Keratinocyte (primary cell): ENCODE data around the gene CRACR2A. TPM values are rescaled to one million over a fixed set of nuclear protein-coding genes. Genes with fewer than 3 reads are reported as not detected.

Experiments
- DNase-seq: peaks from one replicate; pipeline ENCODE4 v3.0.0-alpha.2; 2011; ENCODE audit warnings: low read depth, missing footprints, low spot score
- FAIRE-seq: peaks from 2 replicates; lab custom pipeline; 2011; peaks lifted over from hg19 to GRCh38; lab: Jason Lieb, UNC
- H2AFZ ChIP-seq: 2 replicates; pipeline ENCODE4 v1.6.0; 2012; ENCODE audit warnings: low read length, control low read depth, inconsistent platforms; ENCODE audit not compliant: control insufficient read depth
- H3K27ac ChIP-seq: 2 replicates; pipeline ENCODE4 v1.5.1; 2011; ENCODE audit warnings: low read length; ENCODE audit not compliant: control insufficient read depth, insufficient read depth
- H3K27me3 ChIP-seq: 3 replicates; pipeline ENCODE4 v1.6.0; 2011; ENCODE audit warnings: low read length; ENCODE audit not compliant: control insufficient read depth, insufficient read depth; ENCODE audit errors: extremely low read depth
- H3K36me3 ChIP-seq, 2 experiments: 2 replicates in 1 of 2; 3 replicates in 1 of 2; pipeline ENCODE4 v1.5.1; 2011; ENCODE audit warnings: low read length in 2 of 2, mild to moderate bottlenecking in 1 of 2; ENCODE audit not compliant: control insufficient read depth in 2 of 2, insufficient read depth in 2 of 2; ENCODE audit errors: extremely low read depth in 1 of 2
- H3K4me1 ChIP-seq: 3 replicates; pipeline ENCODE4 v1.5.1; 2011; ENCODE audit warnings: low read length; ENCODE audit not compliant: control insufficient read depth, insufficient read depth; ENCODE audit errors: extremely low read depth
- H3K4me2 ChIP-seq: 3 replicates; pipeline ENCODE4 v1.6.0; 2011; ENCODE audit warnings: low read depth, low read length; ENCODE audit not compliant: control insufficient read depth, insufficient read depth; ENCODE audit errors: extremely low read depth
- H3K4me3 ChIP-seq, 3 experiments: fragments of 200-600 bp in 1 of 3; sonication (generic) in 1 of 3; 2 replicates in 2 of 3; 3 replicates in 1 of 3; pipeline ENCODE4 v1.5.1; 2011 to 2016; ENCODE audit warnings: low read length in 3 of 3, mild to moderate bottlenecking in 3 of 3, control low read depth in 2 of 3, inconsistent platforms in 1 of 3, low read depth in 1 of 3, mixed read lengths in 1 of 3, mixed run types in 1 of 3, moderate library complexity in 1 of 3; ENCODE audit not compliant: control insufficient read depth in 2 of 3, insufficient read depth in 2 of 3; ENCODE audit errors: extremely low read depth in 1 of 3
- H3K79me2 ChIP-seq: 2 replicates; pipeline ENCODE4 v1.6.0; 2012; ENCODE audit warnings: low read length; ENCODE audit not compliant: control insufficient read depth, insufficient read depth
- H3K9ac ChIP-seq: 3 replicates; pipeline ENCODE4 v1.6.0; 2011; ENCODE audit warnings: low read length; ENCODE audit not compliant: control insufficient read depth, insufficient read depth; ENCODE audit errors: extremely low read depth
- H3K9me1 ChIP-seq: 3 replicates; pipeline ENCODE4 v1.6.0; 2011; ENCODE audit warnings: low read length; ENCODE audit not compliant: control insufficient read depth, insufficient read depth; ENCODE audit errors: extremely low read depth
- H3K9me3 ChIP-seq: 2 replicates; pipeline ENCODE4 v1.5.1; 2012; ENCODE audit warnings: low read depth, low read length; ENCODE audit not compliant: control insufficient read depth
- H4K20me1 ChIP-seq: 3 replicates; pipeline ENCODE4 v1.6.0; 2011; ENCODE audit warnings: low read length; ENCODE audit not compliant: control insufficient read depth, insufficient read depth; ENCODE audit errors: extremely low read depth
- EZH2 ChIP-seq: IDR thresholded peaks from one replicate; pipeline ENCODE4 v1.6.1; 2012; ENCODE audit warnings: inconsistent platforms, mild to moderate bottlenecking, low read length, moderate library complexity
- dilution Hi-C: fragments of 300-500 bp; cut with MboI; formaldehyde crosslinking; loops from one replicate; pipeline ENCODE4 v1.7.0; 2020; ENCODE audit warnings: low sequenced_read_pairs; ENCODE audit not compliant: extremely low pct_ligation_motif_present
- polyA plus RNA-seq, 5 experiments: library from polyadenylated mRNA; depleted of rRNA in 3 of 5; stranded (reverse) in 3 of 5; stranded (forward) in 1 of 5; unstranded in 1 of 5; fragments of >200 nt; gene quantifications; 1 replicate in 1 of 5; 2 replicates in 3 of 5; 3 replicates in 1 of 5; pipeline versions ENCODE4 v1.2.1 to v1.2.3, GENCODE V29; 2011 to 2012; ENCODE audit warnings: missing spikeins in 2 of 5, low read depth in 1 of 5, low replicate concordance in 1 of 5
- TF ChIP-seq, protein P1 (sequence below), 3 experiments: IDR thresholded peaks in 1 of 3; conservative IDR thresholded peaks in 1 of 3; optimal IDR thresholded peaks in 1 of 3; 2 replicates in 2 of 3; 3 replicates in 1 of 3; pipeline versions ENCODE3 to v1.5.1; 2011; ENCODE audit warnings: low read length in 3 of 3, mild to moderate bottlenecking in 3 of 3, moderate library complexity in 2 of 3, control low read depth in 1 of 3, inconsistent platforms in 1 of 3; ENCODE audit not compliant: insufficient read depth in 2 of 3; ENCODE audit errors: extremely low read depth in 1 of 3

Gene CRACR2A
- polyA plus RNA-seq, 1 donor (not counting 4 experiments of a cell fraction or from before 2014, with no cell fraction given): 0.30 TPM

DNA sequence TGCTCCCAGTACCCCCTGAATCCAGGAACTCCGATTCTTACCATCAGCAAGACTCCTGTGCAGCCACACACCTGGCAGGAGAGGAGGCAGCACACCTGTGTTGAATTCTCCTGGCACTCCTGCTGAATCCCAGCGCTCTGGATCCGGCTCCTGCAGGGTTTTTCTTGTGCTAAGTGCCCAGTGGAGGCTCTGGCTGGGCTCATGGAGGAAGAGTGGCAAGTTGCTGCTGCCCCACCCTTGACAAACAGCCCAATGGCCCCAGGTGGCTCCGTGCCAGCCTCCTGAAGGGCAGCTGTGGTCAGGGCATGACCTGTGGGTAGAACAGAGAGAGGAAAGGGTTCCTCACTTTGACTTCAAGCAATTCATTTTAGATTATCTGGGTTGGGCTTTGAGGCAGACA, 20.0 kb downstream of the CRACR2A start:
- Histone ChIP-seq H3K9ac (no peak overlapping the region), H3K4me3 (no peak overlapping the region), H3K36me3 (no peaks in the 10 kb centered on the region), H3K27ac (no peak overlapping the region), H3K4me1 (no peaks in the 10 kb centered on the region), H3K4me2 (no peak overlapping the region), H3K9me1 (no peaks in the 10 kb centered on the region), H3K9me3 (no peaks in the 10 kb centered on the region), H4K20me1 (no peaks in the 10 kb centered on the region), H2AFZ (no peak overlapping the region), H3K79me2 (no peaks in the 10 kb centered on the region), H3K27me3 (peaks cover 15% of the 10 kb centered on the region)
- DNase-seq (no peak), FAIRE-seq (no peak)
- dilution Hi-C loops: no loop called here
- no peak for TF ChIP-seq EZH2
- TF ChIP-seq, protein P1, sequence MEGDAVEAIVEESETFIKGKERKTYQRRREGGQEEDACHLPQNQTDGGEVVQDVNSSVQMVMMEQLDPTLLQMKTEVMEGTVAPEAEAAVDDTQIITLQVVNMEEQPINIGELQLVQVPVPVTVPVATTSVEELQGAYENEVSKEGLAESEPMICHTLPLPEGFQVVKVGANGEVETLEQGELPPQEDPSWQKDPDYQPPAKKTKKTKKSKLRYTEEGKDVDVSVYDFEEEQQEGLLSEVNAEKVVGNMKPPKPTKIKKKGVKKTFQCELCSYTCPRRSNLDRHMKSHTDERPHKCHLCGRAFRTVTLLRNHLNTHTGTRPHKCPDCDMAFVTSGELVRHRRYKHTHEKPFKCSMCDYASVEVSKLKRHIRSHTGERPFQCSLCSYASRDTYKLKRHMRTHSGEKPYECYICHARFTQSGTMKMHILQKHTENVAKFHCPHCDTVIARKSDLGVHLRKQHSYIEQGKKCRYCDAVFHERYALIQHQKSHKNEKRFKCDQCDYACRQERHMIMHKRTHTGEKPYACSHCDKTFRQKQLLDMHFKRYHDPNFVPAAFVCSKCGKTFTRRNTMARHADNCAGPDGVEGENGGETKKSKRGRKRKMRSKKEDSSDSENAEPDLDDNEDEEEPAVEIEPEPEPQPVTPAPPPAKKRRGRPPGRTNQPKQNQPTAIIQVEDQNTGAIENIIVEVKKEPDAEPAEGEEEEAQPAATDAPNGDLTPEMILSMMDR (optimal IDR thresholded peaks at IDR 0.05 in 1 of 3, IDR thresholded peaks at IDR 0.05 in 1 of 3, conservative IDR thresholded peaks at IDR 0.05 in 1 of 3; ENCODE audit: extremely low read depth in 1 of 3, insufficient read depth in 2 of 3, low read length in 3 of 3): no peak

DNA sequence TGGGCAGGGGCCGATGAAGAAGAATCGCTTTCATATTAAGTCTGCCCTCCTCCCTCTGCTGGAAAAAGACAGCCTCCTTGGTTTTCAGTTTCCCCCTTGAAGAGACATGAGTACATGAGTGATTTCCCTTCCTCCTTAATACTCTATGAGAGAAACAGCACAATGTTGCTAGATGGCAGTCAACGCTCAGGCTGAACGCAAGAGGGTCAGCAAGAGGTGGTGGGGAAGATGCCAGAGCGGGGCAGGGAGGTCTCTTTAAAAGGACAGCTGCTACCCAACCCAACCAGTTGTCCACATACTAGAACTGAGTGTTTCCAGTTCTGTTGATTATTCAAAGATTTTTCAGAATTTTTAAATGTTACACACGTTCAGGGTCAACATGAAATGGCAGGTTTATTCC, 22.8 kb downstream of the CRACR2A start:
- Histone ChIP-seq H3K9ac (no peak overlapping the region), H2AFZ (no peak overlapping the region), H4K20me1 (no peaks in the 10 kb centered on the region), H3K27ac (no peak overlapping the region), H3K27me3 (peaks cover 4% of the 10 kb centered on the region), H3K4me2 (no peak overlapping the region), H3K9me1 (no peaks in the 10 kb centered on the region), H3K9me3 (no peaks in the 10 kb centered on the region), H3K36me3 (no peaks in the 10 kb centered on the region), H3K4me1 (peaks cover 5% of the 10 kb centered on the region), H3K4me3 (no peak overlapping the region), H3K79me2 (no peaks in the 10 kb centered on the region)
- no peak for DNase-seq
- TF ChIP-seq EZH2: no peak
- TF ChIP-seq, protein P1 (optimal IDR thresholded peaks at IDR 0.05 in 1 of 3, IDR thresholded peaks at IDR 0.05 in 1 of 3, conservative IDR thresholded peaks at IDR 0.05 in 1 of 3; ENCODE audit: extremely low read depth in 1 of 3, insufficient read depth in 2 of 3, low read length in 3 of 3): no peak
- dilution Hi-C loops: no loop called here
- no peak for FAIRE-seq
